Measurements from ENCODE around the gene TSPEAR. TPM values are rescaled to one million over a fixed set of nuclear protein-coding genes. Genes with fewer than 3 reads are reported as not detected.

TSPEAR gene
- total and polyA plus RNA-seq, 2 of the 13 experiments (the other 11 are each of a cell fraction or from before 2014, with no cell fraction given): 0.07 to 0.32 TPM

GRCh38 chr21:44687671-44688070 is 23.7 kb downstream of the TSPEAR start:
- in situ Hi-C loops (cut with HindIII; ENCODE audit: extremely low pct_ligation_motif_present, low pct_unique_long_range_greater_than_20kb): no loop called here
- no peak overlapping the region for H3K27ac ChIP-seq (ENCODE audit: extremely low read length, insufficient read depth, low read length)
- CTCF ChIA-PET (ENCODE audit: low intra/inter-chr PET ratio, low total read pairs): no interaction called here
- POLR2A ChIA-PET: no interaction called here
- H3K4me2 ChIP-seq (ENCODE audit: low read depth, low read length): no peak overlapping the region
- no peak overlapping the region for H3K4me3 ChIP-seq (replicated peaks in 1 of 3; ENCODE audit: insufficient read depth in 1 of 3, low read depth in 2 of 3, low read length in 3 of 3)
- no peak overlapping the region for H2AFZ ChIP-seq (ENCODE audit: low read length)
- peaks cover 1 to 28% of the 10 kb centered on the region in 2 experiments; a peak in 4 of 5 replicates for H3K27me3 ChIP-seq (ENCODE audit: control insufficient read depth in 1 of 2, insufficient read depth in 2 of 2, low read length in 2 of 2)
- no peaks in the 10 kb centered on the region for H3K79me2 ChIP-seq (ENCODE audit: insufficient read depth, low read length)
- intact Hi-C loops (cut with micrococcal nuclease; ENCODE audit: unreplicated experiment): no loop called here
- no peak for TF ChIP-seq LRRFIP1 (CRISPR knock-in tag; conservative IDR thresholded peaks at IDR 0.05)
- no peak for TF ChIP-seq ZMAT3 (CRISPR knock-in tag; conservative IDR thresholded peaks at IDR 0.05)
- TF ChIP-seq BCL6 (CRISPR knock-in tag; IDR thresholded peaks at IDR 0.05): no peak
- no peak for TF ChIP-seq KLF15 (CRISPR knock-in tag; IDR thresholded peaks at IDR 0.05; ENCODE audit: borderline replicate concordance)
- no peak for TF ChIP-seq GPN1 (CRISPR knock-in tag; IDR thresholded peaks at IDR 0.05; ENCODE audit: borderline replicate concordance)
- no peak for TF ChIP-seq ZNF205 (CRISPR knock-in tag; IDR thresholded peaks at IDR 0.05)
- no peak for TF ChIP-seq ZBTB42 (CRISPR knock-in tag; IDR thresholded peaks at IDR 0.05)
- no peak for TF ChIP-seq ARID2 (CRISPR knock-in tag; IDR thresholded peaks at IDR 0.05; ENCODE audit: borderline replicate concordance)
- TF ChIP-seq TRAFD1 (CRISPR knock-in tag; IDR thresholded peaks at IDR 0.05; ENCODE audit: borderline replicate concordance): no peak
- no peak for TF ChIP-seq ZNF232 (CRISPR knock-in tag; IDR thresholded peaks at IDR 0.05; ENCODE audit: borderline replicate concordance)
- no peak for TF ChIP-seq ZSCAN5A (CRISPR knock-in tag; IDR thresholded peaks at IDR 0.05; ENCODE audit: borderline replicate concordance)
- no peak for TF ChIP-seq HMGXB4 (CRISPR knock-in tag; IDR thresholded peaks at IDR 0.05; ENCODE audit: borderline replicate concordance in 1 of 2, low read depth in 1 of 2)
- TF ChIP-seq ZNF547 (CRISPR knock-in tag; IDR thresholded peaks at IDR 0.05): no peak
- no peak for TF ChIP-seq ZNF674 (CRISPR knock-in tag; IDR thresholded peaks at IDR 0.05; ENCODE audit: low read depth)
- TF ChIP-seq SOX5 (CRISPR knock-in tag; IDR thresholded peaks at IDR 0.05; ENCODE audit: borderline replicate concordance): no peak
- H4K20me1 ChIP-seq (ENCODE audit: insufficient read depth, low read length): no peaks in the 10 kb centered on the region
- H3K4me1 ChIP-seq (ENCODE audit: insufficient read depth, low read length): no peaks in the 10 kb centered on the region
- no peaks in the 10 kb centered on the region for H3K36me3 ChIP-seq (replicated peaks in 1 of 2; ENCODE audit: control insufficient read depth in 1 of 2, insufficient read depth in 2 of 2, low read length in 2 of 2)
- no TSS peak for BruUV-seq (replicated peaks)
- FAIRE-seq (no peak), ATAC-seq (no peak), DNase-seq (ENCODE audit: low spot score) (no peak)
- 28% methylated on average over 11 of the region's 11 CpGs for WGBS (ENCODE audit: low lambda C conversion rate)
- no peak overlapping the region for H3K9ac ChIP-seq (ENCODE audit: insufficient read depth, low read depth, low read length)
- peaks cover 2% of the 10 kb centered on the region for H3K9me3 ChIP-seq (ENCODE audit: low read length)
